CD4-positive, alpha-beta T cell (primary cell): ENCODE results near the gene NPC1. TPM values are rescaled to one million over a fixed set of nuclear protein-coding genes. Genes with fewer than 3 reads are reported as not detected.

Source experiments
- ATAC-seq: fragments of 200-7000 bp; cut with Tn5 transposase; one replicate; pipeline ENCODE4 v1.10.0; 2022; ENCODE audit warnings: mild to moderate bottlenecking; ENCODE audit not compliant: poor library complexity
- CTCF ChIA-PET: fragments of 350-600 bp; sonication (Branson Sonifier 250); formaldehyde crosslinking; loops from one replicate; lab custom pipeline; 2021; ENCODE audit warnings: antibody characterized with exemption, inconsistent platforms; lab: Charles Lee
- POLR2A ChIA-PET: fragments of 350-600 bp; sonication (Branson Sonifier 250); formaldehyde crosslinking; loops from one replicate; lab custom pipeline; 2021; ENCODE audit warnings: antibody characterized with exemption, inconsistent platforms; lab: Charles Lee
- DNase-seq, 14 experiments: peaks; one replicate each; pipeline ENCODE4 v3.0.0-alpha.2; 2013 to 2020; ENCODE audit warnings: mixed read lengths in 2 of 14
- H3K27ac ChIP-seq, 2 donors: one replicate each; pipeline versions ENCODE4 v1.5.1 to v1.7.0; 2013; ENCODE audit warnings: low read length in 2 of 2, low read depth in 1 of 2, mild to moderate bottlenecking in 1 of 2
- H3K27me3 ChIP-seq, 2 experiments: 1 replicate in 1 of 2; 2 replicates in 1 of 2; pipeline versions ENCODE4 v1.6.1 to v1.7.0; 2013; ENCODE audit warnings: low read length in 2 of 2, control low read depth in 1 of 2, mild to moderate bottlenecking in 1 of 2, moderate library complexity in 1 of 2; ENCODE audit not compliant: insufficient read depth in 2 of 2, control insufficient read depth in 1 of 2
- H3K36me3 ChIP-seq: one replicate; pipeline ENCODE4 v1.6.1; 2013; ENCODE audit warnings: low read length, control low read depth; ENCODE audit not compliant: insufficient read depth
- H3K4me1 ChIP-seq: one replicate; pipeline ENCODE4 v1.6.1; 2013; ENCODE audit warnings: low read length, control low read depth; ENCODE audit not compliant: insufficient read depth
- H3K4me3 ChIP-seq: one replicate; pipeline ENCODE4 v1.5.1; 2013; ENCODE audit warnings: mild to moderate bottlenecking, low read length, moderate library complexity
- H3K9me3 ChIP-seq, 2 experiments: 1 replicate in 1 of 2; 2 replicates in 1 of 2; pipeline versions ENCODE4 v1.6.1 to v1.7.0; 2013; ENCODE audit warnings: low read length in 2 of 2, mild to moderate bottlenecking in 2 of 2, control low read depth in 1 of 2, moderate library complexity in 1 of 2; ENCODE audit not compliant: control insufficient read depth in 1 of 2, insufficient read depth in 1 of 2
- H3K27ac Mint-ChIP-seq: one replicate; pipeline ENCODE4 v1.8.0; 2020; ENCODE audit warnings: mixed read lengths
- H3K27me3 Mint-ChIP-seq: one replicate; pipeline ENCODE4 v1.8.0; 2021; ENCODE audit warnings: mixed read lengths
- H3K36me3 Mint-ChIP-seq: one replicate; pipeline ENCODE4 v1.8.0; 2021; ENCODE audit warnings: low read depth, mixed read lengths
- H3K4me1 Mint-ChIP-seq: one replicate; pipeline ENCODE4 v1.8.0; 2021; ENCODE audit warnings: low read depth, mixed read lengths
- H3K4me3 Mint-ChIP-seq: one replicate; pipeline ENCODE4 v1.8.0; 2020; ENCODE audit warnings: mild to moderate bottlenecking, mixed read lengths
- H3K9me3 Mint-ChIP-seq: one replicate; pipeline ENCODE4 v1.8.0; 2020; ENCODE audit warnings: mixed read lengths
- intact Hi-C, 2 experiments: fragments of 100-400 bp; cut with DNase I in 1 of 2; cut with micrococcal nuclease in 1 of 2; formaldehyde crosslinking; loops; one replicate each; pipeline versions ENCODE4 v1.15.1 to v1.9.0; 2023 to 2025; cut with DNase I, micrococcal nuclease
- total RNA-seq, 174 experiments: library from RNA in 2 of 174; stranded (reverse) in 2 of 174; gene quantifications; one replicate each; pipeline ENCODE4 v1.2.3 and lab custom pipeline; 2021 to 2026
- TF ChIP-seq, protein P1 (sequence below): fragments of 200-600 bp; IDR thresholded peaks from one replicate; pipeline ENCODE4 v1.8.0; 2022; ENCODE audit warnings: antibody characterized with exemption, mild to moderate bottlenecking

Gene NPC1
- total RNA-seq, 2 experiments from 2014 or later = 17.2 to 17.6 TPM

DNA sequence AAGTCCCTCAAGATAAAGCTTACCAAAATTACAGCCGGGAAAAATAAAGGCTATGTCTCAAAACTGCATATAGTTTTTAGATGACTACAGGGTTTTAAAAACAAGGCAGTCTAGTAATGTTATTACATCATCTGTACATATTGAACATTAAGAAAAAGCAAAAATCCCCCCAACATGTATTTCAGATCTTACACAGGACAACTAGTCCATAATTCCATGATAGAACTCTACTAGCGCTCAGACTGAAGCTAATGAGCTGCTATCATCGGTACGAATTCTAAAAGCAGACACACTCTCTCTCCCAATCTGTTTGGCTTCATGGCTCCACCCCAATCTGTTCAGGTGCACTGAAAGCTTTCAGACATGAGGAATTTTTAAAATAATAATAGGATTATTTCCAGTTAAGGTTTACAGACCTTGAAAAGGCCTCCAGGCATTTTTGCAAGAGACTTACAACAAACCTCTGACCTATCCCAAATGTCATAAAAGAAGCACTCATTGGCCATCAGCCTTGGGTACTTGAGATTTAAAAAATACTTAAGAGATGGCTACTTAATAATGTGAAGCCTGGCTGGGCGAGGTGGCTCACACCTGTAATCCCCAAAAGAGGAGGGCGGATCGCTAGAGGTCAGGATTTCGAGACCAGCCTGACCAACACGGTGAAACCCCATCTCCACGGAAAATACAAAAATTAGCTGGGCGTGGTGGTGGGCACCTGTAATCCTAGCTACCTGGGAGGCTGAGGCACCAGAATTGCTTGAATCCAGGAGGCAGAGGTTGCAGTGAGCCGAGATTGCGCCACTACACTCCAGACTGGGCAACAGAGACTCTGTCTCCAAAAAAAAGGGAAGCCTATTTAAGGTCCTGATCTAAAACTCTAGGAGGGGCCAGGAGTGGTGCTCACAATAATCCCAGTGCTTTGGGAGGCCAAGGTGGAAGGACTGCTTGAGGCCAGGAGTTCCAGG, 2.0 kb downstream of the NPC1 start:
- Mint-ChIP-seq H3K9me3 (no peaks in the 10 kb centered on the region), H3K27ac (no peak overlapping the region), H3K4me3 (peak overlapping the region; percentile 36), H3K4me1 (peaks cover 43% of the 10 kb centered on the region), H3K36me3 (peaks cover 19% of the 10 kb centered on the region), H3K27me3 (no peaks in the 10 kb centered on the region)
- TF ChIP-seq, protein P1, sequence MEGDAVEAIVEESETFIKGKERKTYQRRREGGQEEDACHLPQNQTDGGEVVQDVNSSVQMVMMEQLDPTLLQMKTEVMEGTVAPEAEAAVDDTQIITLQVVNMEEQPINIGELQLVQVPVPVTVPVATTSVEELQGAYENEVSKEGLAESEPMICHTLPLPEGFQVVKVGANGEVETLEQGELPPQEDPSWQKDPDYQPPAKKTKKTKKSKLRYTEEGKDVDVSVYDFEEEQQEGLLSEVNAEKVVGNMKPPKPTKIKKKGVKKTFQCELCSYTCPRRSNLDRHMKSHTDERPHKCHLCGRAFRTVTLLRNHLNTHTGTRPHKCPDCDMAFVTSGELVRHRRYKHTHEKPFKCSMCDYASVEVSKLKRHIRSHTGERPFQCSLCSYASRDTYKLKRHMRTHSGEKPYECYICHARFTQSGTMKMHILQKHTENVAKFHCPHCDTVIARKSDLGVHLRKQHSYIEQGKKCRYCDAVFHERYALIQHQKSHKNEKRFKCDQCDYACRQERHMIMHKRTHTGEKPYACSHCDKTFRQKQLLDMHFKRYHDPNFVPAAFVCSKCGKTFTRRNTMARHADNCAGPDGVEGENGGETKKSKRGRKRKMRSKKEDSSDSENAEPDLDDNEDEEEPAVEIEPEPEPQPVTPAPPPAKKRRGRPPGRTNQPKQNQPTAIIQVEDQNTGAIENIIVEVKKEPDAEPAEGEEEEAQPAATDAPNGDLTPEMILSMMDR = no peak
- Histone ChIP-seq H3K27me3 (no peaks in the 10 kb centered on the region), H3K27ac (no peak overlapping the region), H3K4me3 (peak overlapping the region; percentile 80), H3K4me1 (peaks cover 50% of the 10 kb centered on the region), H3K9me3 (no peaks in the 10 kb centered on the region), H3K36me3 (peaks cover 2% of the 10 kb centered on the region)
- ATAC-seq (no peak), DNase-seq (no peak)
- intact Hi-C loops = loop anchor here in 1 of 2 experiments (5.0 to 10.0 kb wide), 2 partner anchors 37 to 840 kb away; partner anchors contain the start of gene IMPACT
- POLR2A ChIA-PET = interaction anchor here (1.2 to 1.9 kb wide), 4 partner anchors 10 to 96 kb away, joined by 3 to 13 read pairs (median 8); no protein-coding TSS in a partner anchor
- CTCF ChIA-PET = interaction anchor here (2.3 kb wide), 1 partner anchor 68 kb away, joined by 12 read pairs; no protein-coding TSS in a partner anchor

- ChIA-PET CTCF (interaction anchor here (0.6 kb wide), 2 partner anchors 38 to 257 kb away, joined by 3 to 5 read pairs; no protein-coding TSS in a partner anchor), POLR2A (no interaction called here)
- TF ChIP-seq, protein P1 = no peak
- DNase-seq (no peak), ATAC-seq (no peak)
- Mint-ChIP-seq H3K9me3 (no peaks in the 10 kb centered on the region), H3K27me3 (no peaks in the 10 kb centered on the region), H3K36me3 (peaks cover 25% of the 10 kb centered on the region), H3K4me3 (peak overlapping the region; percentile 15), H3K4me1 (peaks cover 54% of the 10 kb centered on the region), H3K27ac (peak overlapping the region; percentile 12)
- no peak overlapping the region for H3K4me3 ChIP-seq
- H3K27ac ChIP-seq = no peak overlapping the region
- intact Hi-C loops = loop anchor here in 1 of 2 experiments (5.0 to 10.0 kb wide), 2 partner anchors 36 to 842 kb away; partner anchors contain the start of gene IMPACT
- no peaks in the 10 kb centered on the region for H3K27me3 ChIP-seq
- peaks cover 57% of the 10 kb centered on the region for H3K4me1 ChIP-seq
- H3K9me3 ChIP-seq = no peaks in the 10 kb centered on the region
- H3K36me3 ChIP-seq = peaks cover 2% of the 10 kb centered on the region
These were observed 3.0 kb downstream of the NPC1 start for GRCh38 chr18:23583071-23583865.
